Gastroesophageal sphincter (tissue), 3 donors: ENCODE data around the gene ITPKC.

Source experiments
- CTCF ChIP-seq, 4 experiments: fragments of 200-600 bp in 2 of 4; fragments of 450-650 bp in 2 of 4; sonication (generic) in 1 of 4; IDR thresholded peaks; one replicate each; pipeline ENCODE4 v1.5.1; 2017 to 2019; ENCODE audit warnings: antibody characterized with exemption in 4 of 4, mild to moderate bottlenecking in 2 of 4, moderate library complexity in 2 of 4
- EP300 ChIP-seq: sonication (generic); formaldehyde crosslinking; IDR thresholded peaks from one replicate; pipeline ENCODE4 v1.6.1; 2017; ENCODE audit warnings: antibody characterized with exemption, mild to moderate bottlenecking
- POLR2A ChIP-seq, 2 donors: fragments of 450-650 bp; IDR thresholded peaks; one replicate each; pipeline ENCODE4 v1.6.1; 2017; ENCODE audit warnings: antibody characterized with exemption in 2 of 2, mild to moderate bottlenecking in 2 of 2, moderate library complexity in 1 of 2
- POLR2AphosphoS5 ChIP-seq: sonication (generic); formaldehyde crosslinking; IDR thresholded peaks from one replicate; pipeline ENCODE4 v1.6.1; 2017; ENCODE audit warnings: antibody characterized with exemption

GRCh38 chr19:40723661-40724254 is 6.8 kb downstream of the ITPKC start:
- TF ChIP-seq CTCF (IDR thresholded peaks at IDR 0.05) (no peak), EP300 (no peak), POLR2AphosphoS5 (no peak), POLR2A (IDR thresholded peaks at IDR 0.05) (no peak)
